ENCODE data around the gene COG6. TPM values are rescaled to one million over a fixed set of nuclear protein-coding genes. Genes with fewer than 3 reads are reported as not detected.
A peak's percentile ranks its signal among the peaks of the same experiment; 100 is the strongest.

The COG6 gene
- total RNA-seq, 1 donor from 2014 or later: 60.9 TPM

GRCh38 chr13:39637890-39638289 lies 17.6 kb upstream of the COG6 start:
- no peak overlapping the region for H3K27ac Mint-ChIP-seq (ENCODE audit: unreplicated experiment)
- H3K9me3 Mint-ChIP-seq (ENCODE audit: low read depth): no peaks in the 10 kb centered on the region
- TF ChIP-seq, protein P1, sequence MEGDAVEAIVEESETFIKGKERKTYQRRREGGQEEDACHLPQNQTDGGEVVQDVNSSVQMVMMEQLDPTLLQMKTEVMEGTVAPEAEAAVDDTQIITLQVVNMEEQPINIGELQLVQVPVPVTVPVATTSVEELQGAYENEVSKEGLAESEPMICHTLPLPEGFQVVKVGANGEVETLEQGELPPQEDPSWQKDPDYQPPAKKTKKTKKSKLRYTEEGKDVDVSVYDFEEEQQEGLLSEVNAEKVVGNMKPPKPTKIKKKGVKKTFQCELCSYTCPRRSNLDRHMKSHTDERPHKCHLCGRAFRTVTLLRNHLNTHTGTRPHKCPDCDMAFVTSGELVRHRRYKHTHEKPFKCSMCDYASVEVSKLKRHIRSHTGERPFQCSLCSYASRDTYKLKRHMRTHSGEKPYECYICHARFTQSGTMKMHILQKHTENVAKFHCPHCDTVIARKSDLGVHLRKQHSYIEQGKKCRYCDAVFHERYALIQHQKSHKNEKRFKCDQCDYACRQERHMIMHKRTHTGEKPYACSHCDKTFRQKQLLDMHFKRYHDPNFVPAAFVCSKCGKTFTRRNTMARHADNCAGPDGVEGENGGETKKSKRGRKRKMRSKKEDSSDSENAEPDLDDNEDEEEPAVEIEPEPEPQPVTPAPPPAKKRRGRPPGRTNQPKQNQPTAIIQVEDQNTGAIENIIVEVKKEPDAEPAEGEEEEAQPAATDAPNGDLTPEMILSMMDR (IDR thresholded peaks at IDR 0.05): no peak
- H3K27me3 Mint-ChIP-seq (ENCODE audit: low read depth): peaks cover 14% of the 10 kb centered on the region
- no peak for DNase-seq (ENCODE audit: low spot score)
- no peak overlapping the region for H3K4me3 Mint-ChIP-seq (ENCODE audit: unreplicated experiment)
- no peaks in the 10 kb centered on the region for H3K36me3 Mint-ChIP-seq (ENCODE audit: low read depth)
- H3K4me1 Mint-ChIP-seq (ENCODE audit: low read depth): no peaks in the 10 kb centered on the region

- TF ChIP-seq, protein P1 (IDR thresholded peaks at IDR 0.05): no peak
- H3K27ac Mint-ChIP-seq (ENCODE audit: unreplicated experiment): no peak overlapping the region
- H3K36me3 Mint-ChIP-seq (ENCODE audit: low read depth): no peaks in the 10 kb centered on the region
- no peaks in the 10 kb centered on the region for H3K4me1 Mint-ChIP-seq (ENCODE audit: low read depth)
- peaks cover 11% of the 10 kb centered on the region for H3K27me3 Mint-ChIP-seq (ENCODE audit: low read depth)
- no peak for DNase-seq (ENCODE audit: low spot score)
- H3K9me3 Mint-ChIP-seq (ENCODE audit: low read depth): no peaks in the 10 kb centered on the region
- H3K4me3 Mint-ChIP-seq (ENCODE audit: unreplicated experiment): no peak overlapping the region
Measured at GRCh38 chr13:39641645-39642044, 13.8 kb upstream of the COG6 start.

DNA sequence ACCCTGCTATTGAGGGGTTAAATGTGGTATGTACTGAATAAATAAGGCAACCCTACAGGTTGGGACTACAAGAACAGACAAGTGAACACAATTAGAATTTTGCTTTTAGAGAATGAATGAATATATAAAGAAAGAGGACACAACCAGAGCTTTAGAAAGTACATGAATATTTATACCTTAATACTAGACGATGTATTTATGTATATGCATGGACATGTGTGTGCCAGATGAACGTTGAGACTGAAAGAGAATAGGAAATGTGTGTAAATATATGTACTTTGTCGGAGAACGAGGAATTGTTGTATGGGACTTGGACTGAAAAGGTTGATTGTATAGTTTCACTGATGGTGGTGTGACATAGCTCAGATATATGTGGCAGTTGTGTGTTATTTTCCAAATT lies 9.3 kb upstream of the COG6 start:
- TF ChIP-seq, protein P1 (IDR thresholded peaks at IDR 0.05): no peak
- H3K4me1 Mint-ChIP-seq (ENCODE audit: low read depth): no peaks in the 10 kb centered on the region
- H3K9me3 Mint-ChIP-seq (ENCODE audit: low read depth): no peaks in the 10 kb centered on the region
- no peak for DNase-seq (ENCODE audit: low spot score)
- H3K27me3 Mint-ChIP-seq (ENCODE audit: low read depth): peaks cover 2% of the 10 kb centered on the region
- H3K36me3 Mint-ChIP-seq (ENCODE audit: low read depth): no peaks in the 10 kb centered on the region
- H3K4me3 Mint-ChIP-seq (ENCODE audit: unreplicated experiment): no peak overlapping the region
- no peak overlapping the region for H3K27ac Mint-ChIP-seq (ENCODE audit: unreplicated experiment)

- Mint-ChIP-seq H3K4me3 (ENCODE audit: unreplicated experiment) (peak overlapping the region; percentile 98), H3K27me3 (ENCODE audit: low read depth) (no peaks in the 10 kb centered on the region), H3K4me1 (ENCODE audit: low read depth) (peaks cover 37% of the 10 kb centered on the region), H3K27ac (ENCODE audit: unreplicated experiment) (peak overlapping the region; percentile 89), H3K9me3 (ENCODE audit: low read depth) (no peaks in the 10 kb centered on the region), H3K36me3 (ENCODE audit: low read depth) (no peaks in the 10 kb centered on the region)
- TF ChIP-seq, protein P1 (IDR thresholded peaks at IDR 0.05): no peak
- DNase-seq (ENCODE audit: low spot score): no peak
Measured at GRCh38 chr13:39655041-39655568, 357 bp upstream of the COG6 start.

- TF ChIP-seq, protein P1 (IDR thresholded peaks at IDR 0.05): no peak
- H3K36me3 Mint-ChIP-seq (ENCODE audit: low read depth): peaks cover 1% of the 10 kb centered on the region
- no peak for DNase-seq (ENCODE audit: low spot score)
- no peaks in the 10 kb centered on the region for H3K27me3 Mint-ChIP-seq (ENCODE audit: low read depth)
- peak overlapping the region; percentile 92 for H3K27ac Mint-ChIP-seq (ENCODE audit: unreplicated experiment)
- no peaks in the 10 kb centered on the region for H3K9me3 Mint-ChIP-seq (ENCODE audit: low read depth)
- peak overlapping the region; percentile 98 for H3K4me3 Mint-ChIP-seq (ENCODE audit: unreplicated experiment)
- H3K4me1 Mint-ChIP-seq (ENCODE audit: low read depth): peaks cover 37% of the 10 kb centered on the region
Measured at GRCh38 chr13:39656325-39656677, 839 bp downstream of the COG6 start.

Measured in chondrocyte (in vitro differentiated cells).